C4-2B (cell line): ENCODE measurements around the gene PRRC2A.

Source experiments
- CTCF ChIP-seq: fragments of 450-650 bp; conservative IDR thresholded peaks from 2 replicates; pipeline ENCODE4 v1.5.1; 2017; ENCODE audit warnings: mild to moderate bottlenecking
- ZFX ChIP-seq: fragments of 450-650 bp; IDR thresholded peaks from 2 replicates; pipeline ENCODE4 v1.6.1; 2017

- no peak for TF ChIP-seq CTCF
- TF ChIP-seq ZFX: no peak
Observed at GRCh38 chr6:31641370-31641769, 20.9 kb downstream of the PRRC2A start.
